NK-92 treated with Interleukin-12 subunit alpha and Interleukin-12 subunit beta, amount 100 ng/mL, for 24 hours (cell line): Measurements from ENCODE around the gene DCTN3.

Source experiments
- DNase-seq: peaks from one replicate; lab custom pipeline; 2025; lab: John Stamatoyannopoulos, UW

DCTN3 gene

GRCh38 chr9:34573599-34574325 is 46.5 kb downstream of the DCTN3 start:
- no peak for DNase-seq

- no peak for DNase-seq
Measured at GRCh38 chr9:34572628-34573027, 47.7 kb downstream of the DCTN3 start.

DNA sequence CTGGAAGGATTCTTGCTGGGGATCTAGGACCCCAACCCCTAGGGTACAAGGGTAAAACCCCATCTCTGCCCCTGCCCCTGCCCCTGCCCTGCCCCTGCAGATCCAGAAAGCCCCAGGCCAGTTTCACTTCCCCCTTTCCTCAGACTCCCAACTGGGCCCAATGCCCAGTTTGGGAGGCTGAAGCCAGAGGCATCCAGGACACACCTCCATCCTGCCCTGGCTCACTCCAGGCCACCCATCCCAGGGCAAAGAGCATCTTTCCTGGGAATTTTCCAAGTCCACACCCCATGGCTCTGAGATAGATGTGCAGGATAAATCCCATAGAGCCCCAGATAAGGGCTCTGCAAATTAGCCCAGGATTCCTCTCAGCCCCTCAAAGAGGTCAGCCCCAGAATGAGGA is 48.2 kb downstream of the DCTN3 start:
- no peak for DNase-seq

GRCh38 chr9:34571481-34571810 is 48.8 kb downstream of the DCTN3 start:
- DNase-seq: no peak

DNA sequence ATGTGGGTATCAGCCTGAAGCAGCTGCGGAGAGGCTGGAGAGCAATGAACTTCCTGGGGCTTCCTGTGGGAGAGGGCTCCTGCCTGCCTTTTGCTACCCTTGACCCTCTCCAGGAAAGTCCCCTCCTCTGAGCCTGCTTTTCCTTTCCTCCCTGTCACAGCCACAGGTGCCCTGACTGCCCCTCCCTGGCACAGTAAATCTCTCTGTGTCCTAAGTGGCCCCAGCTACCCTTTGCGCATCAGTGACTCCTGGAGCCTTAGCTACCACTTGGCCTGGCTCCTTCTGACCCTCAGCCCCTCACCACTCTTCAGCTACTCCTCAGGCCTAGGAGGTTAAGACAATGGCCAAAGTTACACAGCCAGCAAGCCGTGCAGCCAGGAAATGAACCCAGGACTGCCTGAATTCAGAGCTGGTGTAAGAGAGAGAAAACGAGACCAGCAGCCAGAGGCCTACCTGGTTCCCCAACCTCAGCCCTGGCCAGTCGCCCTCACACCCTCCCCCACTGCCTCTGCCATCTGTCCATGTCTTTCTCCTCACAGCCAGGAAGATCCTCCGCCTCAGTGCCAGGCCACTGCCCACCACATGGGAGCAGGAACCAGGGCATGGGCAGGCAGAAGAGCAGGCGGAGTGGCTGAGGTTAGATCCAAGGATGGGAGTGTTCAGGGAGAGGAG is 49.4 kb downstream of the DCTN3 start:
- DNase-seq: no peak

GRCh38 chr9:34570376-34570775 is 49.9 kb downstream of the DCTN3 start:
- DNase-seq: no peak

DNA sequence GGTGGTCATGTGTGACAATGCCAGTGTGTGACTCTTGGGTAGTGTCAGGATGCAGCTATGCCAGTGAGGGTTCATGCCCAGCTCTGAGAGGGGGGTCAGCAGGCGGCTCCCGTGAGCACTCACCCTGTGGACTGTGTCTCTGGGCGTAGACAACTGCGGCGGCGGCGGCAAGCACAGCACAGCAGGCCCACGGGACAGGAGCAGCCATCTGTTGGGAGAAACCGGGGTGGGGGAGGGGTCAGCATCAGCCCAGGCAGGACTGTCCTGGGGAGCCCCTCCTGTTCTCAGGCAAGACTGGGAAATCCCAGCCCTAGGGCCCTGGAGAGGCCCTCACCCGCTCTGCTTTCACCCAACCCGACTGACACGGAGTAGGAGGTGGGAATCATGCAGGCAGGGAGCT is 51.5 kb downstream of the DCTN3 start:
- no peak for DNase-seq

- no peak for DNase-seq
Measured at GRCh38 chr9:34568133-34568532, 52.2 kb downstream of the DCTN3 start.

DNA sequence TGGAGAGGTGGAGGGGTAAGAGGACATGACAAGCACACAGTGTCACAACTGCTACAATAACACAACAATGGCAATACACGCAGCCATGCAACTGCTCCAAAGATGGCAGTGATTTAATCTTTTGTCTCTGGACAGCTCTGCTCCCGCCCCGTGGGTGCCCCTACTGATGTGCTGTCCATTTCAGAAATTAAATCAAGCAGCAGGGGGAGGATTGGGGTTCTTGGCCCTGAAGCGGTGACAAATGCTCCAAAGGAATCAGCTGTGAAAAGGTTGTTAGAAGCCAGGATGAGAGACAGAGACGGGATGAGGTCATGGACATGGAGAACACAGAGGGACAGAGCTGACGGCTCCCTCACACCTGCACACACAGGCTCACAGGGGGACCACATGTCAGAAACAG is 53.3 kb downstream of the DCTN3 start:
- DNase-seq: no peak

DNA sequence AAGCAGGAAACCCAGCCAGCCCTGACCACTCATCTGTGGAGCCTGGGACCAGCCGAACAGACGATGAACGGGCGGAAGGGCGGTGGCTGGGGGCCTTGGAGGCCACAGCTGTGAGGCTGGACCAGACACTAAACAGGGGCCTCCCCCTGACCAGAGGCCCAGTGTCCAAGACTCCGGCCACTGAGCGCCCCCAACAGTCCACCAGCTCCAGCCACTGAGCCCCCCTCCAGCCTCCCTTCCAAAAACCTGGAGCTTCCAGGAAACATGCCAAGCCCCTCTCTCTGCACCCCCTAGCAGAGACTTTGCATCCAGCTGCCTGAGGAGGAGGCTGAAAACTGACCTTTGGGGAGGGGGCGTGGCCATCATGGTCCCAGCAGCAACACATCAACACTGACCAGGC is 54.0 kb downstream of the DCTN3 start:
- DNase-seq: no peak

DNA sequence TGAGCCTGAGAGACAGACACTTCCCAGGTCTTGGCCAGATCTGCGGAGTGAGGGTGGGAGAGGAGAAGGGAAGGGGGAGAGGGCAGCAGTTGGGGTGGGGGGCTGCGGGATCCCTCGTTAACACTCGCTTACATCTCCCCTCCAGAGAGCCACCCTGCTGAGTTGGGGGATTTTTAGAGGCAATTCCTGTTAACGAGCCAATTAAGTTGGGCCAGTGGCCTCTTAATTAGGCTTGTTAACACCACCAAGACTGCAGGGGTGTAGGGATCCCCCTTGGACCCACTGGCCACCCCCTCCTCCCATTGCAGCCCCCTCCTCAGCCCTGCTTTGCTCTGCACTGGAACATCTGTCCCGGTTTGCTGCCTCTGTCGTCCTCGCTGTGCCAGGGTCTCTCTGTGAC is 54.4 kb downstream of the DCTN3 start:
- no peak for DNase-seq

DNA sequence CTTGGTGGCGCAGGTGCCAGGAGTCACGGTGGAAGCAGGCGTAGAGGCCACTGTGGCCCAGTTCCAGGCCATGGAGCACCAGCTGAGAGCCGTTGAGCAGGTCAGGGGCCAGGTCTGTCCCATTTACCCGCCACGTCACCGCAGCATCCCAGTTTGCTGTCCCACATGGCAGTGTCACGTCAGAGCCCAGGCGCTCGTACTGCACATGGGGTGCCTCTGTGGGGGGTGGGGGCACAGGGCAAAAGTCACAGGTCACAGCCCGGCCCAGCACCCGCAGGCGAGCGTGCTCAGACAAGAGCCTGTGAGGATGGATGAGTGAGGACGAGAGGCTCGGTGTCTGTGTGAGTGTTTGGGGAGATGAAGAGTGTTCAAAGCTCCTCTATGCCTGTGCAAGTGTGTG is 55.7 kb downstream of the DCTN3 start:
- DNase-seq: no peak
